HEK293 (cell line): ENCODE results near the gene FMNL1.

Experiments used
- CTCF ChIA-PET: fragments of 350-600 bp; formaldehyde crosslinking; extraction: SDS; loops from one replicate; lab custom pipeline; 2021; ENCODE audit warnings: antibody characterized with exemption; lab: Yijun Ruan, JAX
- POLR2A ChIA-PET: fragments of 300-600 bp; formaldehyde crosslinking; extraction: SDS; loops from one replicate; lab custom pipeline; 2020; ENCODE audit warnings: antibody characterized with exemption, inconsistent platforms; lab: Yijun Ruan, JAX
- H3K27ac ChIP-seq: fragments of 200-500 bp; sonication (Bioruptor generic); 2 replicates; pipeline ENCODE4 v1.5.1; 2014; ENCODE audit warnings: low read depth, low read length, control low read depth, inconsistent platforms; ENCODE audit errors: extremely low read depth
- H3K36me3 ChIP-seq, 2 experiments: fragments of 200-500 bp in 1 of 2; sonication (Bioruptor generic) in 1 of 2; 1 replicate in 1 of 2; 2 replicates in 1 of 2; pipeline ENCODE4 v1.5.1; 2014 to 2017; ENCODE audit warnings: inconsistent platforms in 2 of 2, low read length in 2 of 2; ENCODE audit not compliant: control insufficient read depth in 2 of 2, insufficient read depth in 1 of 2
- H3K4me1 ChIP-seq: fragments of 200-500 bp; sonication (Bioruptor generic); 2 replicates; pipeline ENCODE4 v1.5.1; 2014; ENCODE audit warnings: mild to moderate bottlenecking, low read length, inconsistent platforms; ENCODE audit not compliant: control insufficient read depth, insufficient read depth
- H3K4me3 ChIP-seq: 2 replicates; pipeline ENCODE4 v1.5.1; 2011; ENCODE audit warnings: low read depth, mild to moderate bottlenecking, control low read depth, low read length, moderate library complexity
- H3K9me3 ChIP-seq: fragments of 200-500 bp; sonication (Bioruptor generic); 2 replicates; pipeline ENCODE4 v1.5.1; 2014; ENCODE audit warnings: low read depth, low read length, inconsistent platforms; ENCODE audit not compliant: control insufficient read depth, insufficient read depth
- HOXA7 ChIP-seq: sonication (generic); formaldehyde crosslinking; IDR thresholded peaks from 2 replicates; pipeline ENCODE4 v1.8.1; 2022; ENCODE audit warnings: missing genetic modification reagents, borderline replicate concordance
- HOXD13 ChIP-seq: sonication (generic); formaldehyde crosslinking; IDR thresholded peaks from 2 replicates; pipeline ENCODE4 v1.8.0; 2022; ENCODE audit warnings: missing genetic modification reagents, borderline replicate concordance
- ZBTB17 ChIP-seq: fragments of 450-650 bp; formaldehyde crosslinking; IDR thresholded peaks from 2 replicates; pipeline ENCODE4 v1.5.1; 2016; ENCODE audit warnings: missing biosample characterization, missing genetic modification characterization
- ZNF10 ChIP-seq: fragments of 450-650 bp; formaldehyde crosslinking; IDR thresholded peaks from 2 replicates; pipeline ENCODE4 v1.5.1; 2017; ENCODE audit warnings: missing biosample characterization, missing genetic modification characterization
- ZNF121 ChIP-seq: fragments of 450-650 bp; formaldehyde crosslinking; IDR thresholded peaks from 2 replicates; pipeline ENCODE4 v1.5.1; 2016; ENCODE audit warnings: missing biosample characterization, missing genetic modification characterization
- ZNF214 ChIP-seq: fragments of 450-650 bp; formaldehyde crosslinking; IDR thresholded peaks from 2 replicates; pipeline ENCODE4 v1.5.1; 2017; ENCODE audit warnings: missing biosample characterization, mild to moderate bottlenecking, missing genetic modification characterization, borderline replicate concordance
- ZNF24 ChIP-seq: fragments of 450-650 bp; formaldehyde crosslinking; IDR thresholded peaks from 2 replicates; pipeline ENCODE4 v1.5.1; 2016; ENCODE audit warnings: missing biosample characterization, missing genetic modification characterization
- ZNF335 ChIP-seq: fragments of 450-650 bp; formaldehyde crosslinking; conservative IDR thresholded peaks from 2 replicates; pipeline ENCODE4 v1.5.1; 2016; ENCODE audit warnings: missing biosample characterization, missing genetic modification characterization
- ZNF404 ChIP-seq: fragments of 450-650 bp; formaldehyde crosslinking; IDR thresholded peaks from 2 replicates; pipeline ENCODE4 v1.5.1; 2017; ENCODE audit warnings: missing biosample characterization, missing genetic modification characterization
- ZNF529 ChIP-seq: fragments of 450-650 bp; formaldehyde crosslinking; IDR thresholded peaks from 2 replicates; pipeline ENCODE4 v1.5.1; 2017; ENCODE audit warnings: missing genetic modification characterization, missing biosample characterization; ENCODE audit not compliant: insufficient replicate concordance
- ZNF792 ChIP-seq: fragments of 450-650 bp; formaldehyde crosslinking; IDR thresholded peaks from 2 replicates; pipeline ENCODE4 v1.5.1; 2016; ENCODE audit warnings: missing biosample characterization, missing genetic modification characterization
- ZNF830 ChIP-seq: fragments of 450-650 bp; IDR thresholded peaks from 2 replicates; pipeline ENCODE4 v1.5.0; 2018; ENCODE audit warnings: missing biosample characterization, missing genetic modification characterization, low read depth, mild to moderate bottlenecking, moderate library complexity
- TF ChIP-seq, protein P1 (sequence below): fragments of 450-650 bp; formaldehyde crosslinking; IDR thresholded peaks from 2 replicates; pipeline ENCODE4 v1.5.1; 2016; ENCODE audit warnings: missing biosample characterization, missing genetic modification characterization
- TF ChIP-seq, protein P2 (sequence below): fragments of 450-650 bp; IDR thresholded peaks from 2 replicates; pipeline ENCODE4 v1.5.1; 2018; ENCODE audit warnings: missing biosample characterization, mild to moderate bottlenecking, missing genetic modification characterization
- TF ChIP-seq, protein P3 (sequence below): fragments of 450-650 bp; formaldehyde crosslinking; IDR thresholded peaks from 2 replicates; pipeline ENCODE4 v1.5.1; 2016; ENCODE audit warnings: missing biosample characterization, missing genetic modification characterization

The FMNL1 gene

DNA sequence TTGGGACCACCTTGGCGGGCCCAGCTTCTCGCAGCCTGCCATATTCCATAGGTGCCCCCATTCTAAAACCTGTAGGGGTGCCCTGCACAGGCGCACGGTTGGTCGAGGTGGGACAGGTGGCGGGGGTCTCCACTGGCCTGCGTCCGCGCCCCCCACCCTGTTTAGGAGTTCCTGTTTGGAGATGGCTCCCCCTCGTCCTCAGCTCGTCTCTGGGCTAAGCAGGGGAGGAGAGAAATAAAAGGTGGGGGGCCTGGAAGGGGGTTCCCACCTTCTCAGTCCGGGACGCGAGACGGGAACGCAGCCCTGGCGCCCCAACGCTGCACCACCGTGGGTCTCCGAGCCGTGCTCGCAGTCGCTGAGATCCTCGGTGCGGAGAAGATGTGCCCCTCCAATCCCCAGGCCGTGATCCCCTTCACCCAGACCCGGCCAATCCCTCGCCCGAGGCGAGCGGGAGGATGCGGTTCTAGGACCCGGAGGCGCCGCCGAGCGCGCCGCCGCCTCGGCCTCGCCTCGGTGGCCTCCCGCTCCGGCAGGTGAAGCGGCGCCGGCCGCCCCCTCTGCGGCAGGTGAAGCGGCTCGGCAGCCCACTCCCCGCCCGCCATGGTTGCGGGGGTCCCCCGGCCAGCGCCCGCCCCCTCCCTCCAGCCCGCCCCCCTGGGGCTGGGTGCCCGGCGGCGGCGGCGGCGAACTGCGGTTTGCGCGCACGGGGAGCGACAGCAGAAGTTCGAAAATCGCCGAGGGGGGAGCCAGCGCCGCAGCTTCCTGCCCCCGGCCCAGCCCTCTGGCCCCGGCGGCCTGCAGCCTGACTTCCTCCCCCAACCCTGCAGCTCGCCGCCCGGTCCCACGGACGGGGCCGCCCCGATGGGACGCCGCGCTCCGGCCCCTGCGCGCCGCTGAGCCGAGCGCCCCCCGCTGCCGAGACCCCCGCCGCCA is at the start of gene FMNL1 (continued):
- TF ChIP-seq, protein P1, sequence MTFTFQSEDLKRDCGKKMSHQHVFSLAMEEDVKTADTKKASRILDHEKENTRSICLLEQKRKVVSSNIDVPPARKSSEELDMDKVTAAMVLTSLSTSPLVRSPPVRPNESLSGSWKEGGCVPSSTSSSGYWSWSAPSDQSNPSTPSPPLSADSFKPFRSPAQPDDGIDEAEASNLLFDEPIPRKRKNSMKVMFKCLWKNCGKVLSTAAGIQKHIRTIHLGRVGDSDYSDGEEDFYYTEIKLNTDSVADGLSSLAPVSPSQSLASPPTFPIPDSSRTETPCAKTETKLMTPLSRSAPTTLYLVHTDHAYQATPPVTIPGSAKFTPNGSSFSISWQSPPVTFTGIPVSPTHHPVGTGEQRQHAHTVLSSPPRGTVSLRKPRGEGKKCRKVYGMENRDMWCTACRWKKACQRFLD = no peak
- no peak for TF ChIP-seq HOXA7 (CRISPR knock-in tag)
- TF ChIP-seq, protein P2, sequence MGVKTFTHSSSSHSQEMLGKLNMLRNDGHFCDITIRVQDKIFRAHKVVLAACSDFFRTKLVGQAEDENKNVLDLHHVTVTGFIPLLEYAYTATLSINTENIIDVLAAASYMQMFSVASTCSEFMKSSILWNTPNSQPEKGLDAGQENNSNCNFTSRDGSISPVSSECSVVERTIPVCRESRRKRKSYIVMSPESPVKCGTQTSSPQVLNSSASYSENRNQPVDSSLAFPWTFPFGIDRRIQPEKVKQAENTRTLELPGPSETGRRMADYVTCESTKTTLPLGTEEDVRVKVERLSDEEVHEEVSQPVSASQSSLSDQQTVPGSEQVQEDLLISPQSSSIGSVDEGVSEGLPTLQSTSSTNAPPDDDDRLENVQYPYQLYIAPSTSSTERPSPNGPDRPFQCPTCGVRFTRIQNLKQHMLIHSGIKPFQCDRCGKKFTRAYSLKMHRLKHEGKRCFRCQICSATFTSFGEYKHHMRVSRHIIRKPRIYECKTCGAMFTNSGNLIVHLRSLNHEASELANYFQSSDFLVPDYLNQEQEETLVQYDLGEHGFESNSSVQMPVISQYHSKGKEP = 0 out of 2 replicates have a peak, but pooled peaks have one; percentile 13
- no peak for TF ChIP-seq ZNF529 (tag by site-specific recombination)
- peak; percentile 83 for TF ChIP-seq ZBTB17 (tag by site-specific recombination)
- no peak for TF ChIP-seq ZNF404 (tag by site-specific recombination)
- TF ChIP-seq ZNF214 (tag by site-specific recombination) = no peak
- TF ChIP-seq ZNF121 (tag by site-specific recombination) = no peak
- no peak for TF ChIP-seq ZNF792 (tag by site-specific recombination)
- no peak for TF ChIP-seq ZNF24
- TF ChIP-seq ZNF10 = 0 out of 2 replicates have a peak, but pooled peaks have one; percentile 24
- TF ChIP-seq, protein P3, sequence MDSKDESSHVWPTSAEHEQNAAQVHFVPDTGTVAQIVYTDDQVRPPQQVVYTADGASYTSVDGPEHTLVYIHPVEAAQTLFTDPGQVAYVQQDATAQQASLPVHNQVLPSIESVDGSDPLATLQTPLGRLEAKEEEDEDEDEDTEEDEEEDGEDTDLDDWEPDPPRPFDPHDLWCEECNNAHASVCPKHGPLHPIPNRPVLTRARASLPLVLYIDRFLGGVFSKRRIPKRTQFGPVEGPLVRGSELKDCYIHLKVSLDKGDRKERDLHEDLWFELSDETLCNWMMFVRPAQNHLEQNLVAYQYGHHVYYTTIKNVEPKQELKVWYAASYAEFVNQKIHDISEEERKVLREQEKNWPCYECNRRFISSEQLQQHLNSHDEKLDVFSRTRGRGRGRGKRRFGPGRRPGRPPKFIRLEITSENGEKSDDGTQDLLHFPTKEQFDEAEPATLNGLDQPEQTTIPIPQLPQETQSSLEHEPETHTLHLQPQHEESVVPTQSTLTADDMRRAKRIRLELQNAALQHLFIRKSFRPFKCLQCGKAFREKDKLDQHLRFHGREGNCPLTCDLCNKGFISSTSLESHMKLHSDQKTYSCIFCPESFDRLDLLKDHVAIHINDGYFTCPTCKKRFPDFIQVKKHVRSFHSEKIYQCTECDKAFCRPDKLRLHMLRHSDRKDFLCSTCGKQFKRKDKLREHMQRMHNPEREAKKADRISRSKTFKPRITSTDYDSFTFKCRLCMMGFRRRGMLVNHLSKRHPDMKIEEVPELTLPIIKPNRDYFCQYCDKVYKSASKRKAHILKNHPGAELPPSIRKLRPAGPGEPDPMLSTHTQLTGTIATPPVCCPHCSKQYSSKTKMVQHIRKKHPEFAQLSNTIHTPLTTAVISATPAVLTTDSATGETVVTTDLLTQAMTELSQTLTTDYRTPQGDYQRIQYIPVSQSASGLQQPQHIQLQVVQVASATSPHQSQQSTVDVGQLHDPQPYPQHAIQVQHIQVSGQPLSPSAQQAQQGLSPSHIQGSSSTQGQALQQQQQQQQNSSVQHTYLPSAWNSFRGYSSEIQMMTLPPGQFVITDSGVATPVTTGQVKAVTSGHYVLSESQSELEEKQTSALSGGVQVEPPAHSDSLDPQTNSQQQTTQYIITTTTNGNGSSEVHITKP (tag by site-specific recombination) = 0 out of 2 replicates have a peak, but pooled peaks have one; percentile 36
- no peak for TF ChIP-seq ZNF830 (tag by site-specific recombination)

- ChIA-PET CTCF (interaction anchor here (1.3 to 3.5 kb wide), 5 partner anchors 11 to 37 kb away, joined by 3 to 37 read pairs (median 13); partner anchors contain the start of genes ACBD4 and HEXIM2), POLR2A (interaction anchor here (0.6 to 5.6 kb wide), 4 partner anchors 9 to 44 kb away, joined by 3 to 86 read pairs (median 36); partner anchors contain the start of genes HEXIM1 and HEXIM2)
- H3K4me3 ChIP-seq = no peak overlapping the region
- H3K9me3 ChIP-seq = no peaks in the 10 kb centered on the region
- peaks cover 23% of the 10 kb centered on the region for H3K4me1 ChIP-seq
- no peak for TF ChIP-seq HOXD13 (CRISPR knock-in tag)
- peak; percentile 39; the same call in 1 of the 2 replicates for TF ChIP-seq ZNF335 (tag by site-specific recombination)
- H3K36me3 ChIP-seq = peaks cover 0 to 19% of the 10 kb centered on the region in 2 experiments; a peak in 1 of 3 replicates
- H3K27ac ChIP-seq = peak overlapping the region; percentile 34; the same call in 1 of the 2 replicates
Observed at GRCh38 chr17:45172232-45172540, 49.5 kb upstream of the FMNL1 start.
